Pancreas (tissue), 10 donors: ENCODE measurements around the gene GTF2IRD2. TPM values are rescaled to one million over a fixed set of nuclear protein-coding genes. Genes with fewer than 3 reads are reported as not detected.
A peak's percentile ranks its signal among the peaks of the same experiment; 100 is the strongest.
"Not testable (repeated sequence)": the region's sequence is repeated elsewhere in the genome, so short reads cannot be mapped to it uniquely, and the experiment has no call there.

Source experiments
- ATAC-seq, 4 donors: fragments of 200-7000 bp; cut with Tn5 transposase; one replicate each; pipeline versions ENCODE4 v1.8.0 to v1.9.1; 2020; ENCODE audit warnings: mild to moderate bottlenecking in 4 of 4, moderate library complexity in 4 of 4
- DNase-seq, 6 donors: peaks; one replicate each; pipeline ENCODE4 v3.0.0-alpha.2; 2020
- FAIRE-seq: peaks from 2 replicates; lab custom pipeline; 2012; peaks lifted over from hg19 to GRCh38; lab: Jason Lieb, UNC
- H3K27ac ChIP-seq, 4 donors: fragments of 200-600 bp; sonication (generic); 1 replicate in 3 of 4; 2 replicates in 1 of 4; pipeline versions ENCODE4 v1.5.0 to v1.8.0; 2020
- H3K27me3 ChIP-seq, 4 donors: fragments of 200-600 bp; one replicate each; pipeline ENCODE4 v1.8.0; 2021
- H3K36me3 ChIP-seq, 3 donors: fragments of 200-600 bp; sonication (generic) in 1 of 3; one replicate each; pipeline versions ENCODE4 v1.5.0 to v1.8.0; 2020 to 2021
- H3K4me1 ChIP-seq, 3 donors: fragments of 200-600 bp; one replicate each; pipeline ENCODE4 v1.8.0; 2021
- H3K4me3 ChIP-seq, 4 donors: fragments of 200-600 bp; sonication (generic) in 2 of 4; one replicate each; pipeline versions ENCODE4 v1.5.0 to v1.8.0; 2020 to 2021
- H3K9me3 ChIP-seq, 4 donors: fragments of 200-600 bp; one replicate each; pipeline ENCODE4 v1.8.0; 2021
- WGBS, 2 donors: extraction: QIAGEN DNeasy Blood & Tissue Kit; methylation state at CpG; one replicate each; pipeline ENCODE4 v1.1.7; 2013; 5-methylcytosine and 5-hydroxymethylcytosine counted together
- intact Hi-C, 3 donors: fragments of 100-400 bp; cut with DNase I; formaldehyde crosslinking; loops; one replicate each; pipeline versions ENCODE4 v1.11.1 to v1.14.2; 2022
- polyA plus RNA-seq, 2 donors: library from polyadenylated mRNA; stranded (reverse); fragments of 200-250 nt; gene quantifications; one replicate each; pipeline ENCODE4 v1.2.3, GENCODE V29; 2013
- total RNA-seq, 6 donors: library from RNA; stranded (reverse); fragmentation: NEBNext Ultra II Directional in 4 of 6; extraction: Animal tissue kit (Norgen Biotek cat#: 25700) in 4 of 6; gene quantifications; one replicate each; pipeline versions ENCODE4 v1.2.1 to v1.2.4, GENCODE V29; 2021 to 2023
- donor health status: healthy with polysubstance abuse.
- donor health status: DM: no; HTN: no; CAD: no; lungs with moderate emphysema.
- donor health status: DM: no; HTN: no; CAD: no.
- donor health status: control.
- donor health status: control.
- donor health status: Bipolar disorder and iron deficiency.
- donor health status: DM: yes; HTN: yes; CAD: no.
- donor health status: DM: no; HTN: no; CAD: no.
- donor health status: DM: no; HTN: no; CAD: no.
- donor health status: DM: yes; HTN: yes; CAD: no.

Gene GTF2IRD2
- total RNA-seq (10 to 100 TPM; 11.3 to 19.6 (median 15.8) TPM), polyA plus RNA-seq (10 to 100 TPM; 19.0 to 19.5 TPM)

- peak in 4 of 6 donors; percentile 68 to 81 (median 79) for DNase-seq
- intact Hi-C loops, H3K9me3 ChIP-seq, FAIRE-seq, H3K27me3 ChIP-seq, H3K36me3 ChIP-seq, H3K4me1 ChIP-seq: not testable (repeated sequence)
- Histone ChIP-seq H3K27ac (peak within 1 kb of the TSS in 2 of 4 donors; percentile 61 to 86), H3K4me3 (peak within 1 kb of the TSS in 2 of 4 donors; percentile 27 to 37)
- no CpG with 5 or more reads among the region's 97 CpGs for WGBS, 2 donors
- peak; percentile 94 to 97 (median 94) for ATAC-seq
These were observed at the start of gene GTF2IRD2 for GRCh38 chr7:74850833-74851721. Gene GTF2IRD2 (minus strand): TSS chr7:74851605. CDS start chr7:74836378, 15,227 bp downstream.

- H3K4me3 ChIP-seq = peak overlapping the region; percentile 31 to 58 (median 44)
- H3K4me1 ChIP-seq, FAIRE-seq, intact Hi-C loops, H3K9me3 ChIP-seq, H3K27me3 ChIP-seq, H3K36me3 ChIP-seq: not testable (repeated sequence)
- peak; percentile 85 to 93 (median 90) for ATAC-seq
- WGBS, 2 donors = 0 to 1% methylated on average over 32 to 54 of the region's 84 CpGs
- DNase-seq = peak; percentile 84 to 91 (median 86)
- H3K27ac ChIP-seq = peak overlapping the region; percentile 59 to 80 (median 66)
These were observed 39.0 kb upstream of the GTF2IRD2 start for GRCh38 chr7:74890158-74891123.

GRCh38 chr7:74889518-74890129 is 38.2 kb upstream of the GTF2IRD2 start:
- DNase-seq, FAIRE-seq, H3K27ac ChIP-seq, H3K4me1 ChIP-seq, intact Hi-C loops, H3K4me3 ChIP-seq, H3K9me3 ChIP-seq, H3K27me3 ChIP-seq, H3K36me3 ChIP-seq: not testable (repeated sequence)
- 67 to 78% methylated on average over 11 of the region's 31 CpGs for WGBS, 2 donors
- peak in 2 of 4 donors; percentile 6 to 19 for ATAC-seq

- H3K27ac ChIP-seq, DNase-seq, H3K4me1 ChIP-seq, H3K4me3 ChIP-seq, H3K36me3 ChIP-seq, FAIRE-seq, intact Hi-C loops, ATAC-seq, H3K27me3 ChIP-seq, H3K9me3 ChIP-seq: not testable (repeated sequence)
- 96 to 100% methylated on average over 2 to 3 of the region's 3 CpGs for WGBS, 2 donors
These were observed 33.9 kb upstream of the GTF2IRD2 start for GRCh38 chr7:74885295-74885694.

GRCh38 chr7:74882110-74882509 is 30.7 kb upstream of the GTF2IRD2 start:
- 67% methylated on average over 3 to 6 of the region's 9 CpGs for WGBS, 2 donors
- intact Hi-C loops, H3K27me3 ChIP-seq, H3K9me3 ChIP-seq, H3K4me1 ChIP-seq, FAIRE-seq, H3K27ac ChIP-seq, ATAC-seq, H3K4me3 ChIP-seq, H3K36me3 ChIP-seq, DNase-seq: not testable (repeated sequence)

GRCh38 chr7:74874748-74875512 is 23.5 kb upstream of the GTF2IRD2 start:
- H3K9me3 ChIP-seq, H3K27me3 ChIP-seq, intact Hi-C loops, FAIRE-seq, H3K4me1 ChIP-seq, H3K4me3 ChIP-seq, H3K36me3 ChIP-seq: not testable (repeated sequence)
- peak overlapping the region in 2 of 4 donors; percentile 41 to 64 for H3K27ac ChIP-seq
- ATAC-seq = peak; percentile 80 to 93 (median 86)
- DNase-seq = peak in 5 of 6 donors; percentile 45 to 77 (median 65)
- WGBS, 2 donors = 22 to 32% methylated on average over 13 to 17 of the region's 20 CpGs

- H3K4me1 ChIP-seq, H3K36me3 ChIP-seq, FAIRE-seq, H3K4me3 ChIP-seq, intact Hi-C loops, H3K9me3 ChIP-seq, DNase-seq, H3K27me3 ChIP-seq: not testable (repeated sequence)
- peak; percentile 31 to 72 (median 63) for ATAC-seq
- peak overlapping the region in 2 of 4 donors; percentile 41 to 64 for H3K27ac ChIP-seq
- 68 to 71% methylated on average over 6 to 8 of the region's 10 CpGs for WGBS, 2 donors
These were observed 22.8 kb upstream of the GTF2IRD2 start for GRCh38 chr7:74874104-74874747.

- DNase-seq, intact Hi-C loops, H3K4me1 ChIP-seq, FAIRE-seq, H3K9me3 ChIP-seq, H3K4me3 ChIP-seq, H3K36me3 ChIP-seq, H3K27ac ChIP-seq, H3K27me3 ChIP-seq, ATAC-seq: not testable (repeated sequence)
- WGBS, 2 donors = 88 to 90% methylated on average over 9 of the region's 9 CpGs
These were observed 21.1 kb upstream of the GTF2IRD2 start for GRCh38 chr7:74872542-74872941.

GRCh38 chr7:74865777-74866176 is 14.4 kb upstream of the GTF2IRD2 start:
- H3K27ac ChIP-seq, intact Hi-C loops, H3K4me3 ChIP-seq, H3K4me1 ChIP-seq, H3K27me3 ChIP-seq, FAIRE-seq, DNase-seq, ATAC-seq, H3K9me3 ChIP-seq, H3K36me3 ChIP-seq: not testable (repeated sequence)
- WGBS, 2 donors = 63 to 65% methylated on average over 8 of the region's 8 CpGs

GRCh38 chr7:74849853-74850252 is 1.6 kb downstream of the GTF2IRD2 start:
- H3K4me3 ChIP-seq, FAIRE-seq, DNase-seq, H3K9me3 ChIP-seq, intact Hi-C loops, H3K27me3 ChIP-seq, H3K27ac ChIP-seq, H3K36me3 ChIP-seq, H3K4me1 ChIP-seq: not testable (repeated sequence)
- peak; percentile 12 to 43 (median 34) for ATAC-seq
- no CpG with 5 or more reads among the region's 12 CpGs for WGBS, 2 donors
